HepG2 (cell line): ENCODE measurements around the gene ESRRB. TPM values are rescaled to one million over a fixed set of nuclear protein-coding genes. Genes with fewer than 3 reads are reported as not detected.
A peak's percentile ranks its signal among the peaks of the same experiment; 100 is the strongest.

ENCODE experiments used
- ARHGAP35 ChIP-seq: sonication (generic); formaldehyde crosslinking; IDR thresholded peaks from 2 replicates; pipeline ENCODE4 v1.9.0; 2022; ENCODE audit warnings: mild to moderate bottlenecking, inconsistent platforms, moderate library complexity, missing genetic modification reagents, borderline replicate concordance
- ATF4 ChIP-seq, 2 experiments: fragments of 450-650 bp in 1 of 2; sonication (generic) in 1 of 2; formaldehyde crosslinking; IDR thresholded peaks; 2 replicates each; pipeline versions ENCODE4 v1.5.0 to v1.8.0; 2020 to 2022; ENCODE audit warnings: mild to moderate bottlenecking in 1 of 2, missing genetic modification reagents in 1 of 2
- CBFB ChIP-seq: sonication (generic); formaldehyde crosslinking; IDR thresholded peaks from 2 replicates; pipeline ENCODE4 v1.4.0; 2020; ENCODE audit warnings: missing genetic modification reagents
- CBX1 ChIP-seq: IDR thresholded peaks from one replicate; pipeline ENCODE4 v1.6.1; 2016; ENCODE audit warnings: antibody characterized with exemption, low read depth
- CBX2 ChIP-seq, 2 experiments: fragments of 200-600 bp in 1 of 2; sonication (generic); formaldehyde crosslinking in 1 of 2; IDR thresholded peaks; 2 replicates each; pipeline versions ENCODE4 v1.7.0 to v1.8.1; 2018 to 2022; ENCODE audit warnings: low read depth in 2 of 2, low read length in 1 of 2, mild to moderate bottlenecking in 1 of 2, missing genetic modification reagents in 1 of 2
- CREB3 ChIP-seq: sonication (generic); formaldehyde crosslinking; IDR thresholded peaks from 2 replicates; pipeline ENCODE4 v1.5.0; 2020; ENCODE audit warnings: missing genetic modification reagents
- DPF2 ChIP-seq: sonication (generic); formaldehyde crosslinking; IDR thresholded peaks from 2 replicates; pipeline ENCODE4 v1.4.0; 2020; ENCODE audit warnings: mild to moderate bottlenecking, low read depth, missing genetic modification reagents, borderline replicate concordance
- EZH2 ChIP-seq: conservative IDR thresholded peaks from 2 replicates; pipeline ENCODE4 v1.6.1; 2012; ENCODE audit warnings: mild to moderate bottlenecking, low read depth, low read length, moderate library complexity
- GABPB1 ChIP-seq: IDR thresholded peaks from 2 replicates; pipeline ENCODE4 v1.6.1; 2016; ENCODE audit warnings: mild to moderate bottlenecking, missing genetic modification reagents, moderate library complexity, missing compliant biosample characterization
- KDM4B ChIP-seq: sonication (generic); formaldehyde crosslinking; IDR thresholded peaks from 2 replicates; pipeline ENCODE4 v1.4.0; 2020; ENCODE audit warnings: missing genetic modification reagents
- MLX ChIP-seq: IDR thresholded peaks from 2 replicates; pipeline ENCODE4 v1.6.1; 2016
- MXD1 ChIP-seq: sonication (generic); formaldehyde crosslinking; IDR thresholded peaks from 2 replicates; pipeline ENCODE4 v1.4.0; 2020; ENCODE audit warnings: mild to moderate bottlenecking, missing genetic modification reagents
- NFIB ChIP-seq: sonication (generic); formaldehyde crosslinking; IDR thresholded peaks from 2 replicates; pipeline ENCODE4 v1.9.0; 2021; ENCODE audit warnings: missing genetic modification reagents, mild to moderate bottlenecking, borderline replicate concordance
- NR2C2 ChIP-seq: sonication (generic); formaldehyde crosslinking; IDR thresholded peaks from 2 replicates; pipeline ENCODE4 v1.4.0; 2020; ENCODE audit warnings: missing genetic modification reagents, mild to moderate bottlenecking, moderate library complexity, borderline replicate concordance
- RBM22 ChIP-seq: fragments of 200-400 bp; formaldehyde crosslinking; optimal IDR thresholded peaks from 2 replicates; pipeline ENCODE3; 2017; ENCODE audit warnings: mild to moderate bottlenecking, low read length, moderate library complexity
- REL ChIP-seq: sonication (generic); formaldehyde crosslinking; conservative IDR thresholded peaks from 2 replicates; pipeline ENCODE4 v1.8.0; 2022; ENCODE audit warnings: mild to moderate bottlenecking, missing genetic modification reagents, moderate library complexity
- RFX5 ChIP-seq: IDR thresholded peaks from 2 replicates; pipeline ENCODE4 v1.6.1; 2011; ENCODE audit warnings: low read depth, low read length, improper control_type of control experiment
- TRIM24 ChIP-seq: sonication (generic); formaldehyde crosslinking; IDR thresholded peaks from 2 replicates; pipeline ENCODE4 v1.8.0; 2022; ENCODE audit warnings: mild to moderate bottlenecking, missing genetic modification reagents
- ZMYM4 ChIP-seq: sonication (generic); formaldehyde crosslinking; IDR thresholded peaks from 2 replicates; pipeline ENCODE4 v1.8.1; 2023; ENCODE audit warnings: mild to moderate bottlenecking, missing genetic modification reagents
- ZNF263 ChIP-seq: sonication (generic); formaldehyde crosslinking; IDR thresholded peaks from 2 replicates; pipeline ENCODE4 v1.4.0; 2020; ENCODE audit warnings: missing genetic modification reagents
- ZNF550 ChIP-seq: sonication (generic); formaldehyde crosslinking; IDR thresholded peaks from 2 replicates; pipeline ENCODE4 v1.4.0; 2020; ENCODE audit warnings: mild to moderate bottlenecking, missing genetic modification reagents, borderline replicate concordance
- ZNF563 ChIP-seq: sonication (generic); formaldehyde crosslinking; IDR thresholded peaks from 2 replicates; pipeline ENCODE4 v1.8.0; 2022; ENCODE audit warnings: mild to moderate bottlenecking, moderate library complexity, missing genetic modification reagents
- ZNF567 ChIP-seq: sonication (generic); formaldehyde crosslinking; IDR thresholded peaks from 2 replicates; pipeline ENCODE4 v1.8.1; 2023; ENCODE audit warnings: mild to moderate bottlenecking, missing genetic modification reagents, borderline replicate concordance
- ZNF614 ChIP-seq: IDR thresholded peaks from 2 replicates; pipeline ENCODE4 v1.6.1; 2018; ENCODE audit warnings: missing biosample characterization, missing genetic modification reagents, inconsistent platforms, borderline replicate concordance
- ZNF616 ChIP-seq: sonication (generic); formaldehyde crosslinking; IDR thresholded peaks from 2 replicates; pipeline ENCODE4 v1.5.0; 2020; ENCODE audit warnings: low read depth, mild to moderate bottlenecking, missing genetic modification reagents
- ZNF772 ChIP-seq: sonication (generic); formaldehyde crosslinking; IDR thresholded peaks from 2 replicates; pipeline ENCODE4 v1.5.0; 2020; ENCODE audit warnings: mild to moderate bottlenecking, missing genetic modification reagents
- ZSCAN9 ChIP-seq: IDR thresholded peaks from 2 replicates; pipeline ENCODE4 v1.6.1; 2016; ENCODE audit warnings: borderline replicate concordance
- polyA plus RNA-seq, 8 experiments: library from polyadenylated mRNA; depleted of rRNA in 3 of 8; stranded (reverse) in 7 of 8; unstranded in 1 of 8; fragments of >200 nt; fragmentation: Illumina TruSeq in 4 of 8; extraction: Trizol in 4 of 8; gene quantifications; 2 replicates each; pipeline versions ENCODE4 v1.2.1 to v1.2.3, GENCODE V29; 2011 to 2016; ENCODE audit warnings: low read depth in 4 of 8, missing spikeins in 1 of 8, mixed read lengths in 1 of 8; ENCODE audit not compliant: insufficient read depth in 1 of 8
- total RNA-seq, 5 experiments: library from RNA; depleted of rRNA; stranded (reverse); fragments of >200 nt; fragmentation: Illumina TruSeq; extraction: Trizol; gene quantifications; 2 replicates each; pipeline ENCODE4 v1.2.3, GENCODE V29; 2016; ENCODE audit warnings: low read depth in 1 of 5

The ESRRB gene
- total and polyA plus RNA-seq, 2 of the 13 experiments (the other 11 are each of a cell fraction or from before 2014, with no cell fraction given) = 0.04 to 0.33 TPM

- TF ChIP-seq ZSCAN9 (CRISPR knock-in tag) (no peak), ZNF614 (CRISPR knock-in tag) (no peak), CBFB (CRISPR knock-in tag) (no peak), KDM4B (CRISPR knock-in tag) (no peak), ZNF550 (CRISPR knock-in tag) (no peak), CBX2 (IDR thresholded peaks at IDR 0.05; ENCODE audit: low read depth, low read length) (no peak), CBX2 (CRISPR knock-in tag; IDR thresholded peaks at IDR 0.05; ENCODE audit: low read depth) (no peak), NR2C2 (CRISPR knock-in tag) (peak; percentile 58), RBM22 (no peak), NFIB (CRISPR knock-in tag) (no peak), ZNF567 (CRISPR knock-in tag) (no peak), MLX (CRISPR knock-in tag) (peak; percentile 76), DPF2 (CRISPR knock-in tag) (no peak), CREB3 (CRISPR knock-in tag) (no peak), GABPB1 (peak; percentile 69; the same call in 1 of the 2 replicates), ZNF263 (no peak), TRIM24 (CRISPR knock-in tag) (no peak), REL (peak; percentile 77; the same call in 1 of the 2 replicates), ATF4 (CRISPR knock-in tag; IDR thresholded peaks at IDR 0.05) (0 out of 4 replicates have a peak, but pooled peaks of 1 of the 2 experiments have one; percentile 17), EZH2 (no peak), MXD1 (CRISPR knock-in tag) (peak; percentile 45; the same call in 1 of the 2 replicates), ARHGAP35 (peak; percentile 49; the same call in 1 of the 2 replicates), ZNF563 (CRISPR knock-in tag) (no peak), RFX5 (no peak), ZMYM4 (CRISPR knock-in tag) (peak; percentile 93), ZNF772 (CRISPR knock-in tag) (peak; percentile 38; the same call in 1 of the 2 replicates), ZNF616 (CRISPR knock-in tag) (0 out of 2 replicates have a peak, but pooled peaks have one; percentile 47), CBX1 (peak; percentile 83)
Observed at GRCh38 chr14:76352639-76353281, 23.2 kb upstream of the ESRRB start (continued).
